ENCODE measurements around the gene AGFG1. TPM values are rescaled to one million over a fixed set of nuclear protein-coding genes. Genes with fewer than 3 reads are reported as not detected.

The AGFG1 gene
- total and polyA plus RNA-seq, 2 donors (not counting 1 experiment from before 2014, with no cell fraction given): 40.0 to 128 TPM

DNA sequence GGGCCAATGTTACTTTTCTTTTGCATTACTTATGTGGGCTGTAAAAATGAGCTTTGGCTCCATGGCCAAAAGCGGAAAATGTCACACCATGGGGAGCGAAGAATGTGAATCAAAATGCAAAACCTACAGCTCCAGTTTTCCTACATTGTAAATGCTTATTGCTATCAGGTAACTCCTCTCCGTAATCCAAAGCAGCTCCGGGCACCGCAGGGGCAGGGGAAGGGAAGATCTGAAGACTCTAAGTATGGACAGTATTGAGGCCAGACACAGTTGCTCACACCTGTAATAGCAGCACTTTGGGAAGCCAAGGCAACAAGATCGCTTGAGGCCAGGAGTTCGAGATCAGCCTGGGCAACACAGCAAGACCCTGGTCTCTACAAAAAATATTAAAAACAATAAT lies 7.1 kb upstream of the AGFG1 start:
- Histone ChIP-seq H3K27ac (ENCODE audit: insufficient read depth, low read length) (no peak overlapping the region), H3K9ac (ENCODE audit: insufficient read depth, low read length) (no peak overlapping the region), H4K20me1 (ENCODE audit: control insufficient read depth, extremely low read depth, insufficient read depth, low read length) (no peaks in the 10 kb centered on the region), H3K36me3 (ENCODE audit: control insufficient read depth, insufficient read depth, low read length) (no peaks in the 10 kb centered on the region), H3K9me3 (ENCODE audit: control insufficient read depth, insufficient read depth, low read depth, low read length) (no peaks in the 10 kb centered on the region), H3K27me3 (ENCODE audit: control insufficient read depth, insufficient read depth, low read length) (no peaks in the 10 kb centered on the region), H3K4me3 (replicated peaks in 1 of 4; ENCODE audit: control extremely low read depth in 1 of 4, insufficient read depth in 1 of 4, low read depth in 3 of 4, low read length in 4 of 4) (no peak overlapping the region), H3K4me2 (ENCODE audit: extremely low read depth, insufficient read depth, low read length) (no peak overlapping the region), H3K4me1 (ENCODE audit: control insufficient read depth, extremely low read depth, insufficient read depth, low read length) (peaks cover 9% of the 10 kb centered on the region), H2AFZ (ENCODE audit: low read length) (no peak overlapping the region), H3K79me2 (ENCODE audit: control insufficient read depth, insufficient read depth, low read length) (no peaks in the 10 kb centered on the region)
- no peak for DNase-seq (ENCODE audit: low read depth in 2 of 2)
- TF ChIP-seq EZH2 (IDR thresholded peaks at IDR 0.05; ENCODE audit: low read length, missing control alignments): no peak
- TF ChIP-seq, protein P1, sequence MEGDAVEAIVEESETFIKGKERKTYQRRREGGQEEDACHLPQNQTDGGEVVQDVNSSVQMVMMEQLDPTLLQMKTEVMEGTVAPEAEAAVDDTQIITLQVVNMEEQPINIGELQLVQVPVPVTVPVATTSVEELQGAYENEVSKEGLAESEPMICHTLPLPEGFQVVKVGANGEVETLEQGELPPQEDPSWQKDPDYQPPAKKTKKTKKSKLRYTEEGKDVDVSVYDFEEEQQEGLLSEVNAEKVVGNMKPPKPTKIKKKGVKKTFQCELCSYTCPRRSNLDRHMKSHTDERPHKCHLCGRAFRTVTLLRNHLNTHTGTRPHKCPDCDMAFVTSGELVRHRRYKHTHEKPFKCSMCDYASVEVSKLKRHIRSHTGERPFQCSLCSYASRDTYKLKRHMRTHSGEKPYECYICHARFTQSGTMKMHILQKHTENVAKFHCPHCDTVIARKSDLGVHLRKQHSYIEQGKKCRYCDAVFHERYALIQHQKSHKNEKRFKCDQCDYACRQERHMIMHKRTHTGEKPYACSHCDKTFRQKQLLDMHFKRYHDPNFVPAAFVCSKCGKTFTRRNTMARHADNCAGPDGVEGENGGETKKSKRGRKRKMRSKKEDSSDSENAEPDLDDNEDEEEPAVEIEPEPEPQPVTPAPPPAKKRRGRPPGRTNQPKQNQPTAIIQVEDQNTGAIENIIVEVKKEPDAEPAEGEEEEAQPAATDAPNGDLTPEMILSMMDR (conservative IDR thresholded peaks at IDR 0.05 in 1 of 2, IDR thresholded peaks at IDR 0.05 in 1 of 2; ENCODE audit: low read depth in 1 of 2, low read length in 2 of 2): no peak

DNA sequence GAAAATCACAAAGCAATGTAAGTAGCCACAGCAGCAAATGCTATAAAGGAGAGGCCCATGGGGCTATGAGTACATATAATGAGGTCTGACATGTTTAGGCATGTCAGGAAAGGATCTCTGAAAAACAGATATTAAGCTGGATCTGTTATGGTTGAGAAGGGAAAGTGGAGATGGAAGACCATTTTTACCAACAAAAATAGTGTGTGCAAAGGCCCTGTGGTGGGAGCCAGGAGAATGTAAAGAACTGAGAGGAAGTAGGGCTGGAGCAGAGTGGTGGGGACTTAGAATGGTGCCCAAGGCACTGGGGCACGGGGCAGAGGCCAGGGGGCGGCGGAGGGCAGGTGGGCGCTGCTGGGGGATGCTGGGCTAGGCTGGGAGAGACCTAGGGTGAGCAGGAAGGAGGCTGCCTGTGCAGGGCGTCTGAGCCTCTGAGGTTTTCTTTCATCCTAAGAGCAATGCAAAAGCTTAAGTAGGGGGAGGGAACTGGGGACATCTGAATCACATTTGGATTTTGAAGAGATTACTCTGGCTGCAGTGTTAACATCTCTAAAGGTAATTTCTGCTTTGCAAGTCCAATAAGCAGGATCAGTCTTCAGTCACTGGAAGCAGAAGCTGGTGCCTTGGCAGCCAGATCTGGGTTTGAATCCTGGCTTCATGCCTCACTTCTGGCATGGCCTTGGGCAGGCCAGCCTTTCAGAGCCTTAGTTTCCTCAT lies 4.9 kb upstream of the AGFG1 start:
- H2AFZ ChIP-seq (ENCODE audit: low read length): no peak overlapping the region
- H3K36me3 ChIP-seq (ENCODE audit: control insufficient read depth, insufficient read depth, low read length): no peaks in the 10 kb centered on the region
- no peak overlapping the region for H3K4me3 ChIP-seq (replicated peaks in 1 of 4; ENCODE audit: control extremely low read depth in 1 of 4, insufficient read depth in 1 of 4, low read depth in 3 of 4, low read length in 4 of 4)
- no peaks in the 10 kb centered on the region for H4K20me1 ChIP-seq (ENCODE audit: control insufficient read depth, extremely low read depth, insufficient read depth, low read length)
- TF ChIP-seq, protein P1 (conservative IDR thresholded peaks at IDR 0.05 in 1 of 2, IDR thresholded peaks at IDR 0.05 in 1 of 2; ENCODE audit: low read depth in 1 of 2, low read length in 2 of 2): no peak
- TF ChIP-seq EZH2 (IDR thresholded peaks at IDR 0.05; ENCODE audit: low read length, missing control alignments): no peak
- H3K27ac ChIP-seq (ENCODE audit: insufficient read depth, low read length): no peak overlapping the region
- DNase-seq (ENCODE audit: low read depth in 2 of 2): no peak
- peaks cover 7% of the 10 kb centered on the region for H3K4me1 ChIP-seq (ENCODE audit: control insufficient read depth, extremely low read depth, insufficient read depth, low read length)
- no peaks in the 10 kb centered on the region for H3K9me3 ChIP-seq (ENCODE audit: control insufficient read depth, insufficient read depth, low read depth, low read length)
- H3K4me2 ChIP-seq (ENCODE audit: extremely low read depth, insufficient read depth, low read length): peak overlapping the region; percentile 65
- H3K79me2 ChIP-seq (ENCODE audit: control insufficient read depth, insufficient read depth, low read length): no peaks in the 10 kb centered on the region
- H3K27me3 ChIP-seq (ENCODE audit: control insufficient read depth, insufficient read depth, low read length): no peaks in the 10 kb centered on the region
- no peak overlapping the region for H3K9ac ChIP-seq (ENCODE audit: insufficient read depth, low read length)

DNA sequence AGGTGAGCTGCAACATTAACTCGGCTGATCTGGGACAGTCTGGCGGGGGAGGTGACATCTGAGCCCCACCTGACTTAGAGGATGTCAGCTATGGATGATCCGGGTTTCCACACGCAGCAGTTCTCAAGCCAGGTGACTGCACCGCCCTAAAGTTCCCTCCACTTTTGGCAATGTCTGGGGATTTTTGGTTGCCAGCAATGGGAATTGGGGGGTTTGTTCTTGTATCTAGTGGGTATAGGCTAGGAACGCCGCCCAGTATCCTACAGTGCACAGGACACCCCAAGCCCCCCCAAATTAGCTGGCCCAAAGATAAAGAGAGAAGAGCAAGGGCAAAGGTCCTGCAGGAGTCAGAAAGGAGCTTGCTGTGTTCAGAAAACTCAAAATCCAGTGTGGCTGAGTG lies 544 bp upstream of the AGFG1 start:
- H3K4me3 ChIP-seq (replicated peaks in 1 of 4; ENCODE audit: control extremely low read depth in 1 of 4, insufficient read depth in 1 of 4, low read depth in 3 of 4, low read length in 4 of 4): peak overlapping the region in 1 of 4 experiments; percentile 81
- no peaks in the 10 kb centered on the region for H3K36me3 ChIP-seq (ENCODE audit: control insufficient read depth, insufficient read depth, low read length)
- H3K9ac ChIP-seq (ENCODE audit: insufficient read depth, low read length): no peak overlapping the region
- no peak overlapping the region for H3K4me2 ChIP-seq (ENCODE audit: extremely low read depth, insufficient read depth, low read length)
- H3K4me1 ChIP-seq (ENCODE audit: control insufficient read depth, extremely low read depth, insufficient read depth, low read length): peaks cover 4% of the 10 kb centered on the region
- no peak for DNase-seq (ENCODE audit: low read depth in 2 of 2)
- no peak overlapping the region for H3K27ac ChIP-seq (ENCODE audit: insufficient read depth, low read length)
- H2AFZ ChIP-seq (ENCODE audit: low read length): no peak overlapping the region
- H3K79me2 ChIP-seq (ENCODE audit: control insufficient read depth, insufficient read depth, low read length): peaks cover 43% of the 10 kb centered on the region
- no peaks in the 10 kb centered on the region for H3K27me3 ChIP-seq (ENCODE audit: control insufficient read depth, insufficient read depth, low read length)
- no peaks in the 10 kb centered on the region for H4K20me1 ChIP-seq (ENCODE audit: control insufficient read depth, extremely low read depth, insufficient read depth, low read length)
- TF ChIP-seq EZH2 (IDR thresholded peaks at IDR 0.05; ENCODE audit: low read length, missing control alignments): no peak
- TF ChIP-seq, protein P1 (conservative IDR thresholded peaks at IDR 0.05 in 1 of 2, IDR thresholded peaks at IDR 0.05 in 1 of 2; ENCODE audit: low read depth in 1 of 2, low read length in 2 of 2): no peak
- H3K9me3 ChIP-seq (ENCODE audit: control insufficient read depth, insufficient read depth, low read depth, low read length): no peaks in the 10 kb centered on the region

Measured in fibroblast of lung (primary cell).